GM12874 (cell line): ENCODE results near the gene BTLA.

Experiments used
- CTCF ChIP-seq: IDR thresholded peaks from 2 replicates; pipeline ENCODE4 v1.5.1; 2011; ENCODE audit warnings: low read depth, mild to moderate bottlenecking, control low read depth, low read length, moderate library complexity; ENCODE audit not compliant: insufficient read depth

BTLA gene, protein sequence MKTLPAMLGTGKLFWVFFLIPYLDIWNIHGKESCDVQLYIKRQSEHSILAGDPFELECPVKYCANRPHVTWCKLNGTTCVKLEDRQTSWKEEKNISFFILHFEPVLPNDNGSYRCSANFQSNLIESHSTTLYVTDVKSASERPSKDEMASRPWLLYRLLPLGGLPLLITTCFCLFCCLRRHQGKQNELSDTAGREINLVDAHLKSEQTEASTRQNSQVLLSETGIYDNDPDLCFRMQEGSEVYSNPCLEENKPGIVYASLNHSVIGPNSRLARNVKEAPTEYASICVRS

DNA sequence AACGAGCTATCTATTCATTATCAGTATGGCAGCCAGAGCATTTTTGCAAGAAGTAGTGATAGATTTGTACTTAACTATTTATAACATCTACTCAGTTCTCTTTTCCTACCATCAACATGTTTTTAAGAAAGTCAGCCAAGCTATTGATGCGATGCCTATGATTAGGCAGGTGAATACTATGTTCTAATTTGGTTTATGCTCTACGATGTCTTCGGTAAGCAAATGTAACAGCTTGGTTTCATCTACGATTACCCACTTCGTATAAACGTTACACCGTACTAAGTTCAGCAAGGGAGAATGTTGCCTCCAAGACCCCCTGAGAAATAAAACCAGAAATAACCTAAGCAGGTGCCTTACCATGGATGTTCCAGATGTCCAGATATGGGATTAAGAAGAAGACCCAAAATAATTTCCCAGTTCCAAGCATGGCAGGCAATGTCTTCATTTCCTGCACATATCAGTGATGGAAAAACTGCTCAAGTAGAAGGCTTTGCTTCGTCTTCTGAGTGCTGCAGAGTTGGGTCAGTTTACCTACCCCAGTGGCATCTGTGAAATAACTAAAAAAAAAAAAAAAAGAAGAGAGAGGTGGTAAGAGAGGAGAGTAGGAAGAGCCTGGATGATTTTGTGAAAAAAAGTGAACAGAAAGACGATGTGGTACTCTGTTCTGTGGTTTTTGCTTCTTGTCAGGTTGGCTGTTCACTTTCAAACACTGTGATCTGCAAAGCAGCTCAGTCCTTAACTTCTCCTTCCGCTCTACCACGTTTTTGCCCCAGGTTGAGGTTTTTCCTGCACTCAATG lies at the start of gene BTLA:
BTLA (minus strand) TSS at position 559 of the 798 bp plus-strand sequence; CDS start at position 445, 114 bp downstream.
- no peak for TF ChIP-seq CTCF

GRCh38 chr3:112546216-112546759 lies 47.0 kb upstream of the BTLA start:
- TF ChIP-seq CTCF = no peak

- TF ChIP-seq CTCF = no peak
Observed at GRCh38 chr3:112539825-112540650, 40.8 kb upstream of the BTLA start.

DNA sequence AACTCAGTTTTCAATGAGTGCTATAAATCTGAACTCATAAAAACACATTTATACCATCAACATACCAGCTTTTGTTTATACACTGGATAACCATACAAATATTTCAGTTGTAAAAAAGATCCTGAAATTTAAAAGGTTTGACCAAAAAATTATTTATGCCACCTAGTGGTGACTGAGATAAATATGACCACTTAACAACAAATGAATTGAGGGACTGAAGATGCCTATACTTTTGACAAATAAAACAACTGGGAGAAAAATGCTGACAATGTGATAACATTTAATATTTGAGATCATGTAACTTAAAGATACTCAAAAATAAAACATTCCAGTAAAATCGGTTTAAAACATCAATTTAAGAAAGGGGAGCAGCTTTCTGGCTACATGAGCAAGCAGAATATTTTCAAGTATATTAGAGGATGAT lies 32.1 kb upstream of the BTLA start:
- TF ChIP-seq CTCF = peak; percentile 15; the same call in 1 of the 2 replicates

DNA sequence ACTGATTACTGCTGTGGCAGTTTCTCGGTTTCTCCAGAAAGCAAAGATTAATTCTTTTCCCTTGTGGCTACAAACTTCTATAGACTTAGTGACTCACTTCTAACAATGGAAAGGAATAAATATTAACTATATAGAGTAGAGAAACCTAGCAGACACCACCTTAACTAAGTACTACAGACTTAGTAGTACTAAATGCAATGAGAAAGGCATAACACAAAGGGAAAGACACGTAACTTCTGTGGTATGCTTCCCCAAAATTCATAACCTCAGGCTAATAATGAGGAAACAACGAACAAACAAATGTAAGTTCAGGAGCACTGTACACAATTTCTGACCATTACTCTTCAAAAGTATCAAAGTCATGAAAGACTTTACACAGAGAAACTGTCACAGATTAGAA lies 31.3 kb upstream of the BTLA start:
- no peak for TF ChIP-seq CTCF

GRCh38 chr3:112519424-112520001 lies 20.2 kb upstream of the BTLA start:
- peak; percentile 57 for TF ChIP-seq CTCF
